HG03060 (cell line): ENCODE measurements around the gene GAS1.

Experiments
- ATAC-seq: cut with Tn5 transposase; IDR thresholded peaks from one replicate; pipeline ENCODE4 v1.9.1; 2021; ENCODE audit warnings: low read depth, moderate number of reproducible peaks; ENCODE audit not compliant: unreplicated experiment

GAS1 gene

GRCh38 chr9:86939321-86939720 lies 8.0 kb downstream of the GAS1 start:
- no peak for ATAC-seq

DNA sequence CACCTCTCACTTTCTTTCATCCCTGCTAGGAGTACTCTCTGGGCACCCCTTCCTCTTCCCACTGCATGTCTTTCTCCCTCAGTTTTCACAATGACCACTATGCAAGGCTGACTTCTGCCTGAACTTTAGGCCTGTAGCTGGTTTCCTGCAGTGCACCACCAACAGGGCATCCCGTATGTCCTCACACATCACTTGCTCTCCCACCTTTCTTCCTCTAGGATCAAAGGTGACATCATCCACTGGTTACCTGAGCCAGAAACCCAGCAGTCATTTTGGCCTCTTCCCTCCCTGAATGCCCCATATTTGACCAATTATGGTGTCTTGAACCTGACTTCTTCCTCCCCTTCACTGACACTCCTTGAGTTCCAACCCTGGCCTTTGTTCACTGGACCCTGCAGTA lies 8.5 kb downstream of the GAS1 start:
- ATAC-seq: no peak

DNA sequence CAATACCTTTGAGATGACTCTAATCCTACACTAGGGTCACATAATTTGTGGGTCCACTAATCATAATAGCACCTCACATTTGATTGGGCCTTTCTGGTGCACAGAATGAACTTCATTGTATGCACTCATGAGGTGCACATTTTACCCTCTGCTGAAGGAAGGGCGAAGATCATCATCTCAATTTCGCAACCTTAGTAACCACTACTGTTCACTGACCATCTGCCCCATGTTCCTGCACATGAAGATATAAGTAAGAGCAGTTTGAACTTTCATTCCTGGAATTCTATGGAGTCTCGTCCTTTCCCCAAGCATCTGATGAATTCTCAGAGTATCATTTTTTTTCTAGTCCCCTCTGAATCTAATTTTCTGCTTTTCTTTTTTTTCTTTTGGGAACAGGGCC lies 21.2 kb downstream of the GAS1 start:
- ATAC-seq: no peak

DNA sequence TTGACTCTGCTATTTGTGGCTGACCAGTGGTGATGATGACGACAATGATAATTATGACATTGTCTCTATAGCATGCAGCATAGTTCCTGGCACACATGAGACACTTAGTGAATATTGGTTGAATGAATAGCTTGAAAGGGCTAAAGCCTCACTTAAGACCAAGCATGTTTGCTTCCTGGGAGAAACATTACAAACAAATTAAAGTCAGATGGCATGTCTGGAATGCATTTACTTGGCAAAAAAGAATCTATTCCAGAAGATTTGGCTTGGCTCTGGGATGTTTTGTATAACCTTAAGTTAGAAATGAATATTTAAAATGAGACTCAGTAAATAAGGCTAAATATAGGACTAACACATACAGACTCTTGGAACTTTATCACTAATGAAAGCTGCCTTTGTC lies 21.6 kb downstream of the GAS1 start:
- ATAC-seq: no peak

- no peak for ATAC-seq
Observed at GRCh38 chr9:86924206-86924605, 23.1 kb downstream of the GAS1 start.

DNA sequence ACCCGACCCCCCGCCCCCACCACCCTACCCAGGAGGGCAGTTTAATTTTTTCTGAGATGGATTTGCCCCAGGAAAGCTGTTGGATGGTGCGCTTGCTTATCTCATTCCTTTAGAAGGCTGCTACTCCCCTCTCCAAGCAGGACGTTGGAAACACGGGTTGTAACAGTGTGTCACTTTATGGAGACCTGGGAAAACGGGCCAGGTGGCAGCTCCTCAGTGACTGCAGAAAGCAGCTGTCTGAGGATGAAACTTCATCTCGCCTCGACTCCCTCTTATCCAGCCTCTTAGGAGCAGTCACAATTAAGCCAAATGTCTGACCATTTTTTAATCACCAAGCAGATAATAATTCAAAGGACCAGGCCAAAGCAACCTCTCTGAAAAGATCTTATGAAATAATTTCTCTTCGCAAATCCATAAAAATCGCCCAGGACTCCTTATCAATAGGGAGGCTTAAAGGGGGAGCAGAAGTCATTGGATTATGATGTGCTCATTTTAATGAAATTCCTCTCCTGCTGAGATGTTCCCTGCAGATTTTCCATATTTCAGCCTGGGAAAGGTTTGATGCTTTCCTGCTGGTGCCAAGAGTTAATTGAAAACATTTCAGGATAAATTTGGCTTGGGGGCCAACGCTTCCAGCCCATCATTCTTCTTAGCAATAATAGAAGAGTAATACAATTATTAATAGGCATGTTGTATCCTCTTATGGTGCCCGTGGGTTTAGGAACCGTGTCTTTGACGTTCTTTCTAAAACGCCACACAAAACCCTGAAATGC lies 26.0 kb downstream of the GAS1 start:
- no peak for ATAC-seq

DNA sequence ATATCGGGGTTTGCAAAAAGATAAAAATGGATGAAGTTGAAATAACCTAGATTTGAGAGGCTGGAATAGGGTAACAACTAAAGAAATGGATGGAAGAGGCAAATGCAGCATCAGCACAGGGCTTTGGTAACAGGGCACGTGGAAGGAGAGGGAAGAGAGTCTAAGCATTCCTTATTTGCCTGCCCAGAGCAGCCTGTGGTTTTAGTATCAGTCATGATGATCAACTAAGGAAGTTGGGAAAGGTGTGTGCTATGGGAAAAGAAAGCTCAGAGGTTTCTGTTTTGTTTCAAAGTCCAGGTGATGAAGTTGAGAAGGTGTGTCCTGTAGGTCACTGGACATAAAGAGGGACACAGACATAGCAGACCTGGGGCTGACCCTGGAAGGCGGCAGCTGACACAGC lies 28.8 kb downstream of the GAS1 start:
- no peak for ATAC-seq

- ATAC-seq: no peak
Observed at GRCh38 chr9:86912210-86912609, 35.1 kb downstream of the GAS1 start.

- ATAC-seq: no peak
Observed at GRCh38 chr9:86909388-86909787, 37.9 kb downstream of the GAS1 start.

- no peak for ATAC-seq
Observed at GRCh38 chr9:86908261-86908660, 39.0 kb downstream of the GAS1 start.

DNA sequence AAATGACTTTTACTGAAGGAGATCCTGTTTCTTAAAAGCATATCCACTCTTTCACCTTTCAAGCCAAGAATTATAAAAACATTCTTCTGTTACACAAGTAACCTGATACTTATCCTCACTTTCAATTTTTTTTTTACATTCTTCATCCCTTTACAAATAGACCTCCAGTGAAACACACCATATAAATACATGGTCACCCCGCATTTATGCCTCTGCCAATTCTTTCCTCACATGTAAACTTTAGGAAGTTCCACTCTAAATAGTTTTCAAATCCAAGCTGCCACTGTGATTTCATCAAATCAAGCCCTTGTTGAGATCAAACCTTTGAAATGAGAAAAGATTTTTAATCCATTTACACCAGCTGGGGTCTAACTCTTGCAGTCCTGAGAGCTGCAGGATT lies 40.0 kb downstream of the GAS1 start:
- no peak for ATAC-seq

GRCh38 chr9:86903734-86904085 lies 43.6 kb downstream of the GAS1 start:
- no peak for ATAC-seq

- no peak for ATAC-seq
Observed at GRCh38 chr9:86902991-86903733, 44.1 kb downstream of the GAS1 start.

DNA sequence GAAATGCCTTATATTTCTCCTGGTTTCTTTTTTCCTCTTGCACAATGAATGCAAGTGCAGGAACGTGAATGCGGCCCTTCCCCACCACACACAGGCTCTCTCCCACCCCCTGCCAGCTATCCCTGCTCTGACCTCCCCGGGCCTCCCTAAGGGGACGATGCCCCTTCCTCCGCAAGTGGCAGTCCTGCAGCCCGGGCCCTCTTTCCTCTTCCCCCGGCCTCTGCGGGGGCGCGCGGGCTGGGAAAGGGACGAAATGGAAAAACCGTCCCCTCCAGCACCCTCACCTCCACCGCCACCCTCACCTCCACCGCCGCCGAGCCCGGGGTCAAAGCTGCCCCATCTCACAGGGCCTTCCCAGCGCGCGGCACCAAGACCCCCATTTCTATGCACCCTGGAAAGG lies 44.7 kb downstream of the GAS1 start:
- no peak for ATAC-seq

GRCh38 chr9:86902176-86902575 lies 45.1 kb downstream of the GAS1 start:
- no peak for ATAC-seq

- ATAC-seq: no peak
Observed at GRCh38 chr9:86901511-86901910, 45.8 kb downstream of the GAS1 start.
